Astrocyte of the spinal cord (primary cell): Measurements from ENCODE around the gene FAM216A.
A peak's percentile ranks its signal among the peaks of the same experiment; 100 is the strongest.
"Not testable (repeated sequence)": the region's sequence is repeated elsewhere in the genome, so short reads cannot be mapped to it uniquely, and the experiment has no call there.

Source experiments
- DNase-seq: peaks from one replicate; pipeline ENCODE4 v3.0.0; 2011; ENCODE audit warnings: low read depth, low spot score
- H3K4me3 ChIP-seq: 2 replicates; pipeline ENCODE4 v1.5.1; 2011; ENCODE audit warnings: low read depth, mild to moderate bottlenecking, low read length, moderate library complexity
- in situ Hi-C: cut with HindIII; loops from 2 replicates; pipeline ENCODE4 v1.10.0; 2017; ENCODE audit warnings: low sequenced_read_pairs
- TF ChIP-seq, protein P1 (sequence below): IDR thresholded peaks from 2 replicates; pipeline ENCODE4 v1.5.1; 2012; ENCODE audit warnings: low read depth, mild to moderate bottlenecking, low read length, inconsistent platforms

FAM216A gene

DNA sequence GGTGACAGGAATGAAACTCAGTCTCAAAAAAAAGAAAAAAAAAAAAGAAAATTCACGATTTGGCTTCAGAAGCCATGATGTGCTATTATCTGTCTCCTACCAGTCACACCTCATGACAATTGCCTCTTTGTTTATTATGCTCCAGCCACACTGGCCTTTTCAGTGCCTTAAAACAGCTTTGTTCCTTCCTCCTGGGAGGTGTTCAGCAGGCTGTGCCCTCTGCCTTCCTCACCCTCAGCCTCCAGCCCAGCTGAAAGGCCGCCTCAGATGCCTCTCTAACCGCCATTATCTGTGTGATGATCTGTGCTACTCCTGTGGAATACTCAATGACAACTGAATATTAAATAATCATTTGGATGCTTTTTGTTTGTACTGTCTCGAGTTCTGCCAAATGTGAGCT is 9.9 kb upstream of the FAM216A start:
- DNase-seq: no peak
- H3K4me3 ChIP-seq: no peak overlapping the region
- in situ Hi-C loops: no loop called here
- TF ChIP-seq, protein P1, sequence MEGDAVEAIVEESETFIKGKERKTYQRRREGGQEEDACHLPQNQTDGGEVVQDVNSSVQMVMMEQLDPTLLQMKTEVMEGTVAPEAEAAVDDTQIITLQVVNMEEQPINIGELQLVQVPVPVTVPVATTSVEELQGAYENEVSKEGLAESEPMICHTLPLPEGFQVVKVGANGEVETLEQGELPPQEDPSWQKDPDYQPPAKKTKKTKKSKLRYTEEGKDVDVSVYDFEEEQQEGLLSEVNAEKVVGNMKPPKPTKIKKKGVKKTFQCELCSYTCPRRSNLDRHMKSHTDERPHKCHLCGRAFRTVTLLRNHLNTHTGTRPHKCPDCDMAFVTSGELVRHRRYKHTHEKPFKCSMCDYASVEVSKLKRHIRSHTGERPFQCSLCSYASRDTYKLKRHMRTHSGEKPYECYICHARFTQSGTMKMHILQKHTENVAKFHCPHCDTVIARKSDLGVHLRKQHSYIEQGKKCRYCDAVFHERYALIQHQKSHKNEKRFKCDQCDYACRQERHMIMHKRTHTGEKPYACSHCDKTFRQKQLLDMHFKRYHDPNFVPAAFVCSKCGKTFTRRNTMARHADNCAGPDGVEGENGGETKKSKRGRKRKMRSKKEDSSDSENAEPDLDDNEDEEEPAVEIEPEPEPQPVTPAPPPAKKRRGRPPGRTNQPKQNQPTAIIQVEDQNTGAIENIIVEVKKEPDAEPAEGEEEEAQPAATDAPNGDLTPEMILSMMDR: no peak

DNA sequence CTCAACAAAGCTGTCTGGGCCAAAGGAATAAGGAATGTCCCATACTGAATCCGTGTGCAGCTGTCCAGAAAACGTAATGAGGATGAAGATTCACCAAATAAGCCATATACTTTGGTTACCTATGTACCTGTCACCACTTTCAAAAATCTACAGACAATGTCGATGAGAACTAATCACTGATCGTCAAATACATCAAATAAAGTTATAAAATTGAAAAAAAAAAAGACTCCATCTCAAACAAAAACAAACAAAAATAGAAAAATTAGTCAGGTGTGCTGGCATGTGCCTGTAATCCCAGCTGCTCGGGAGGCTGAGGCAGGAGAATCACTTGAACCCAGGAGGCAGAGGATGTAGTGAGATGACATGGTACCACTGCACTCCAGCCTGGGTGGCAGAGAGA is 7.5 kb upstream of the FAM216A start:
- DNase-seq, H3K4me3 ChIP-seq, in situ Hi-C loops: not testable (repeated sequence)

DNA sequence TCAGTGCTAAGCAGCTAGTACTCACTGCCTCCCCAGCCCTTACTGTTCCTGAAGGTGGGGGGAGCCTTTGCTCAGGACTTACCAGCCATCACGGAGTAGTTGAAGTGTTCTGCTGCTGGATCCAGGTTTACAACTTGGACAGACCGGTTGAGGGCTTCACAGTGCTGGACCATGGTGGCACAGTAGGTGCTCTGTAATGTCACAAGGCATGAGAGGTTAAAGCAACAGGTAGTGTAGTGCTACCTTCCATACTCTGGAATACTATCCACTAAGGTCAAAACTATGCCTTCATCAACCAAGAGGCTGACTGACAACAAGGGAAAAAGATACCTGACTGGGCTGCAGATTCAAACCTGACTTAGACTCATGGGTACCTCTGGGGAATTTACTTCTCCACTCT is 3.6 kb upstream of the FAM216A start:
- TF ChIP-seq, protein P1: no peak
- DNase-seq: no peak
- H3K4me3 ChIP-seq: no peak overlapping the region
- in situ Hi-C loops: no loop called here

DNA sequence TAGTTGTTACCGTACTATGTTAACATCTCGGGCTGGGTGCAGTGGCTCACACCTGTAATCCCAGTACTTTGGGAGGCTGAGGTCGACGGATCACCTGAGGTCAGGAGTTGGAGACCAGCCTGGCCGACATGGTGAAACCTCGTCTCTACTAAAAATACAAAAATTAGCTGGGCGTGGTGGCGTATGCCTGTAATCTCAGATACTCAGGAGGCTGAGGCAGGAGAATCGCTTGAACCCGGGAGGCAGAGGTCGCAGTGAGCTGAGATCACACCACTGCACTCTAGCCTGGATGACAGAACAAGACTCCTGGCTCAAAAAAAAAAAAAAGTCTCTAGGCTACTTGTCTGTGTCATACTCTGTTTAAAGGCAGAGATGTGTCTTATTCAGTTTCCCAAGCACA is 2.9 kb upstream of the FAM216A start:
- in situ Hi-C loops, DNase-seq, H3K4me3 ChIP-seq: not testable (repeated sequence)

DNA sequence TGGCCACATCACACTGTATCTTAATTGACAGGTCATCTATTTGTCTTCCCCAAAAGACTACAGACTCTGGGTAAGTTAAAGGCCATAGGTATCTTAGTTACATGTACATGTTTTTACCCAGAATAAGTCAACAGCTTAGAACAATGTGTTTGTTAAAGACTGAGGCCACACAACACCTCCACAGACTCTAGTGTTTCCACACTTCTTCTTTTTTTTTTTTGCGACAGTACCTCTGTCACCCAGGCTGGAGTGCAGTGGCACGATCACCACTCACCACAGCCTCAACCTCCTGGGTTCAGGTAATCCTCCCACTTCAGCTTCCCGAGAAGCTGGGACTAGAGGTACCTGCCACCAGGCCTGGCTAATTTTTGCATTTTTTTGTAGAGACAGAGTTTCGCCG is 1.9 kb upstream of the FAM216A start:
- no peak overlapping the region for H3K4me3 ChIP-seq
- TF ChIP-seq, protein P1: no peak
- in situ Hi-C loops: no loop called here
- DNase-seq: no peak

DNA sequence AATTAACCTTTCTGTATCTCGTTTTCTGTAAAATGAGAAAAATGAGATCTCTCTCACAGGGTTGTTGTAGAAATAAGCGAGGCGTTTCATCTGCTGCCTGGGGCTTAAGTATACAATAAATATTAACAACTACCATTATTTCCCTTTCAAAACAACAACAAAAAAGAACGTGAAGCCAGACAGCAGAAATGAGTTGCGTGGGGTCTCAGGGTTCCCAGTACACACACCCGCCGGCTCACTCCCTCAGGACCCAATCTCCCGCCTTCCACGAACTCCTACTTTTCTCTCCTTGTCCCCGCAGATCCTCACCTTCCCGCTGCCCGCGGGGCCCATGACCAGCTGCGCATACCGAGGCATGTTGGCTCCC is 815 bp upstream of the FAM216A start:
- DNase-seq: no peak
- TF ChIP-seq, protein P1: no peak
- peak overlapping the region; percentile 89 for H3K4me3 ChIP-seq
- in situ Hi-C loops: no loop called here

DNA sequence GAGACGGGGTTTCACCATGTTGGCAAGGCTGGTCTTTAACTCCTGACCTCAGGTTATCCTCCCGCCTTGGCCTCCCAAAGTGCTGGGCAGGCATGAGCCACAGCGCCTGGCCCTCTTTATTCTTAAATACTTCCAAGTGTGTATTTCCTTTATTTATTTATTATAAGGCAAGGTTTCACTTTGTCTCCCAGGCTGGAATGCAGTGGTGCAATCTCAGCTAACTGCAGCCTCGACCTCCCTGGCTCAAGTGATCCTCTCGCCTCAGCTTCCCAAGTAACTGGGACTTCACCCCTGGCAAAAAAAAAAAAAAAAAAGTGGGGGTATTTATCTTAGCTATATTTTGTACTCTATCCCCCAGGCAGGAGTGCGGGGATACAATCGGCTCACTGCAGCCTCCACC is 6.8 kb downstream of the FAM216A start:
- no peak for DNase-seq
- TF ChIP-seq, protein P1: no peak
- no peak overlapping the region for H3K4me3 ChIP-seq
- in situ Hi-C loops: no loop called here

DNA sequence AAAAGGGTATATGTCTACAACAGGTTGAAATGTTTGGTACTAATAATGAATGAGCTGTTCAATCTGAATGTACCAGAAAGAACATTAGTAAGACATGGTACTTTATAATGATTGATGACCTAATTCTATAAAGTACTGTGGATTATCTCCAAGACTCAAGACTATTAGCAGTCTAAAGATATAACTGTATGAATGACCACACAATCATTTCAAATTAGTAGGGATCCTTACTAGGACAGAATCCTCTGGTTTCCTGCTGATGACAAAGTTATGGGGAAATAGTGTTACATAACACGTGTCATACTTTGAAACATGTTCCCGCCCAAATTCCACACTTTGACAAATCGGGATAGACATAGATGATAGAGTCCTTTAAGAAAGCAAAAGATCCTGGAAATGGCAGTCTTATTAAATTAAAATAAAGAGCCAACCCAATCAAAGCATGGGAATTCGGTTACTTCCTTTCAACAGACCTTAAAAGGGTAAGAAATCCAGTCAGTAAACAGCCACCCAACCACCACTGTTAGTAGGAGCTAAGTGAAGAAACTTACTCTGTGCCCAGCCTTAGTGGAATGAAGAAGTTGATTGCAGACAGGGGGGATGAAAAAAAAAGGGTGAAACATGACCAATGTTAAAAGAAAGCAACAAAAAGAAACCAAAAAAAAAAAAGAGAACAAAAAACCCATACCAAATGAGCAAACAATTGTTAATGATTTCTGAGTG is 30.5 kb downstream of the FAM216A start:
- TF ChIP-seq, protein P1: no peak
- no peak overlapping the region for H3K4me3 ChIP-seq
- in situ Hi-C loops: no loop called here
- no peak for DNase-seq
